K562 (cell line): ENCODE results near the gene RETREG2. TPM values are rescaled to one million over a fixed set of nuclear protein-coding genes. Genes with fewer than 3 reads are reported as not detected.

Experiments
- HDAC1 ChIP-seq, 2 experiments: fragments of 450-650 bp; IDR thresholded peaks; 2 replicates each; pipeline ENCODE4 v1.6.1; 2016 to 2017; ENCODE audit warnings: inconsistent platforms in 1 of 2, mild to moderate bottlenecking in 1 of 2, moderate library complexity in 1 of 2
- TCFL5 ChIP-seq: fragments of 250-450 bp; sonication (Bioruptor Pico); conservative IDR thresholded peaks from 2 replicates; pipeline ENCODE4 v1.6.1; 2021; ENCODE audit warnings: mild to moderate bottlenecking, moderate library complexity, matching md5 sums
- TRIM28 ChIP-seq: fragments of 450-650 bp; IDR thresholded peaks from 2 replicates; pipeline ENCODE4 v1.6.1; 2017
- ZNF668 ChIP-seq: fragments of 250-450 bp; sonication (Bioruptor Pico); IDR thresholded peaks from 2 replicates; pipeline ENCODE4 v1.8.0; 2022; ENCODE audit warnings: mild to moderate bottlenecking, inconsistent platforms
- polyA plus RNA-seq, 8 experiments: library from polyadenylated mRNA; depleted of rRNA in 4 of 8; stranded (reverse) in 5 of 8; unstranded in 3 of 8; fragments of >200 nt; fragmentation: Nextera tagmentation in 2 of 8; fragmentation: Illumina TruSeq in 1 of 8; extraction: Ambion mirVana in 2 of 8; extraction: Trizol in 1 of 8; gene quantifications; 2 replicates each; pipeline versions ENCODE4 v1.2.1 to v1.2.3, GENCODE V29; 2011 to 2014; ENCODE audit warnings: inconsistent platforms in 1 of 8, missing spikeins in 1 of 8
- total RNA-seq, 7 experiments: library from RNA; depleted of rRNA in 6 of 7; stranded (reverse); fragments of >200 nt in 6 of 7; fragmentation: Illumina TruSeq in 2 of 7; extraction: Trizol in 2 of 7; gene quantifications; 2 replicates each; pipeline versions ENCODE4 v1.2.1 to v1.2.3, GENCODE V29; 2011 to 2021; ENCODE audit warnings: low replicate concordance in 1 of 7
- TF ChIP-seq, protein P1 (sequence below): sonication (generic); formaldehyde crosslinking; IDR thresholded peaks from 2 replicates; pipeline ENCODE4 v1.8.1; 2023; ENCODE audit warnings: missing genetic modification reagents, mild to moderate bottlenecking, borderline replicate concordance
- TF ChIP-seq, protein P2 (sequence below), 2 experiments: fragments of 450-650 bp in 1 of 2; IDR thresholded peaks; 2 replicates each; pipeline ENCODE4 v1.6.1; 2011 to 2017; ENCODE audit warnings: low read depth in 2 of 2, antibody characterized with exemption in 1 of 2, borderline replicate concordance in 1 of 2, low read length in 1 of 2, mild to moderate bottlenecking in 1 of 2, mixed read lengths in 1 of 2; ENCODE audit not compliant: control insufficient read depth in 1 of 2
- TF ChIP-seq, protein P3 (sequence below): fragments of 450-650 bp; IDR thresholded peaks from 2 replicates; pipeline ENCODE4 v1.6.1; 2016; ENCODE audit warnings: mild to moderate bottlenecking

Gene RETREG2
- total and polyA plus RNA-seq, 9 of the 15 experiments (the other 6 are each of a cell fraction or from before 2014, with no cell fraction given), result 4.9 to 40.1 (median 19.2) TPM

DNA sequence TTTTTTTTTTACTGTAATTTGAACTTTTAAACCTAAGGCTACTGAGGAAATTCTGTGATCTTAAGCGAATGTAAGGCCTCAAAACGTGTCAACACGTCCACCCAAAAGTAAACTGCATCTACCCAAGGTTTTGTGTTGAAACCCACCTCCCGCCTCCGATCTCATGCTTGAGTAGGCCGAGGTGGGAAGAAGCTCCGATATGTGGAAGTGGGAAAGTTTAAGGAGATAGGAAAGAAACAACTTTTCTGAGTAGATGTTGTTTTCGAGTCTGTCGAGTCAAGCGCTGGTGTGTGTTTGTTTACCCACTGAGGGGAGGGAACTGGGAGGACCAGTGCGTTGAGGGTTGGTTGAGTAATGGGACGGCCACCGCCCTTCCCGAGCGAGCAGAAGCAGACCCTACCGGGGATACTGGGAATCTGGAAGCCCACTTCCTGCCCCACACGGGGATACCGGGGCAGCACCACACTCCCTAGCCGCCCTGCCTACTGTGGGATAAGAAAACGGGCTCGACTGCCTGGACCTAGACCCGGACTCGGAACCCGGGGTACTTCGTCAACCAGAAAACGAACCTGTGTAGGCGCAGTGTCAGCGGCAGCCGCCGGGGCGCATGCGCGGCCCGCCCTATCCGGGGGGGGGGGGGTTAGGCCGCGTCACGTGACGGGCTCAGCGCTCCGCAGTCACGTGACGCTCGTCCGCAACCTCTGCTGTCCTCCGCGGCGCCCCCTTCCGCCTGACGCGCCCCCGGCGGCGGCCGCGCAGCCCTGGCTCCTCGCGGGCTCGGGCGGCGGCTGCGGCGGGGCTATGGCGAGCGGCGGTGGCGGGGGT lies at the start of gene RETREG2 (continued):
- TF ChIP-seq, protein P1, sequence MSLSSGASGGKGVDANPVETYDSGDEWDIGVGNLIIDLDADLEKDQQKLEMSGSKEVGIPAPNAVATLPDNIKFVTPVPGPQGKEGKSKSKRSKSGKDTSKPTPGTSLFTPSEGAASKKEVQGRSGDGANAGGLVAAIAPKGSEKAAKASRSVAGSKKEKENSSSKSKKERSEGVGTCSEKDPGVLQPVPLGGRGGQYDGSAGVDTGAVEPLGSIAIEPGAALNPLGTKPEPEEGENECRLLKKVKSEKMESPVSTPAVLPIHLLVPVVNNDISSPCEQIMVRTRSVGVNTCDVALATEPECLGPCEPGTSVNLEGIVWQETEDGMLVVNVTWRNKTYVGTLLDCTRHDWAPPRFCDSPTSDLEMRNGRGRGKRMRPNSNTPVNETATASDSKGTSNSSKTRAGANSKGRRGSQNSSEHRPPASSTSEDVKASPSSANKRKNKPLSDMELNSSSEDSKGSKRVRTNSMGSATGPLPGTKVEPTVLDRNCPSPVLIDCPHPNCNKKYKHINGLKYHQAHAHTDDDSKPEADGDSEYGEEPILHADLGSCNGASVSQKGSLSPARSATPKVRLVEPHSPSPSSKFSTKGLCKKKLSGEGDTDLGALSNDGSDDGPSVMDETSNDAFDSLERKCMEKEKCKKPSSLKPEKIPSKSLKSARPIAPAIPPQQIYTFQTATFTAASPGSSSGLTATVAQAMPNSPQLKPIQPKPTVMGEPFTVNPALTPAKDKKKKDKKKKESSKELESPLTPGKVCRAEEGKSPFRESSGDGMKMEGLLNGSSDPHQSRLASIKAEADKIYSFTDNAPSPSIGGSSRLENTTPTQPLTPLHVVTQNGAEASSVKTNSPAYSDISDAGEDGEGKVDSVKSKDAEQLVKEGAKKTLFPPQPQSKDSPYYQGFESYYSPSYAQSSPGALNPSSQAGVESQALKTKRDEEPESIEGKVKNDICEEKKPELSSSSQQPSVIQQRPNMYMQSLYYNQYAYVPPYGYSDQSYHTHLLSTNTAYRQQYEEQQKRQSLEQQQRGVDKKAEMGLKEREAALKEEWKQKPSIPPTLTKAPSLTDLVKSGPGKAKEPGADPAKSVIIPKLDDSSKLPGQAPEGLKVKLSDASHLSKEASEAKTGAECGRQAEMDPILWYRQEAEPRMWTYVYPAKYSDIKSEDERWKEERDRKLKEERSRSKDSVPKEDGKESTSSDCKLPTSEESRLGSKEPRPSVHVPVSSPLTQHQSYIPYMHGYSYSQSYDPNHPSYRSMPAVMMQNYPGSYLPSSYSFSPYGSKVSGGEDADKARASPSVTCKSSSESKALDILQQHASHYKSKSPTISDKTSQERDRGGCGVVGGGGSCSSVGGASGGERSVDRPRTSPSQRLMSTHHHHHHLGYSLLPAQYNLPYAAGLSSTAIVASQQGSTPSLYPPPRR, result no peak
- TF ChIP-seq, protein P2, sequence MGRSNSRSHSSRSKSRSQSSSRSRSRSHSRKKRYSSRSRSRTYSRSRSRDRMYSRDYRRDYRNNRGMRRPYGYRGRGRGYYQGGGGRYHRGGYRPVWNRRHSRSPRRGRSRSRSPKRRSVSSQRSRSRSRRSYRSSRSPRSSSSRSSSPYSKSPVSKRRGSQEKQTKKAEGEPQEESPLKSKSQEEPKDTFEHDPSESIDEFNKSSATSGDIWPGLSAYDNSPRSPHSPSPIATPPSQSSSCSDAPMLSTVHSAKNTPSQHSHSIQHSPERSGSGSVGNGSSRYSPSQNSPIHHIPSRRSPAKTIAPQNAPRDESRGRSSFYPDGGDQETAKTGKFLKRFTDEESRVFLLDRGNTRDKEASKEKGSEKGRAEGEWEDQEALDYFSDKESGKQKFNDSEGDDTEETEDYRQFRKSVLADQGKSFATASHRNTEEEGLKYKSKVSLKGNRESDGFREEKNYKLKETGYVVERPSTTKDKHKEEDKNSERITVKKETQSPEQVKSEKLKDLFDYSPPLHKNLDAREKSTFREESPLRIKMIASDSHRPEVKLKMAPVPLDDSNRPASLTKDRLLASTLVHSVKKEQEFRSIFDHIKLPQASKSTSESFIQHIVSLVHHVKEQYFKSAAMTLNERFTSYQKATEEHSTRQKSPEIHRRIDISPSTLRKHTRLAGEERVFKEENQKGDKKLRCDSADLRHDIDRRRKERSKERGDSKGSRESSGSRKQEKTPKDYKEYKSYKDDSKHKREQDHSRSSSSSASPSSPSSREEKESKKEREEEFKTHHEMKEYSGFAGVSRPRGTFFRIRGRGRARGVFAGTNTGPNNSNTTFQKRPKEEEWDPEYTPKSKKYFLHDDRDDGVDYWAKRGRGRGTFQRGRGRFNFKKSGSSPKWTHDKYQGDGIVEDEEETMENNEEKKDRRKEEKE (IDR thresholded peaks at IDR 0.05; ENCODE audit: borderline replicate concordance in 1 of 2, control insufficient read depth in 1 of 2, low read depth in 2 of 2, low read length in 1 of 2), result no peak
- TF ChIP-seq, protein P3, sequence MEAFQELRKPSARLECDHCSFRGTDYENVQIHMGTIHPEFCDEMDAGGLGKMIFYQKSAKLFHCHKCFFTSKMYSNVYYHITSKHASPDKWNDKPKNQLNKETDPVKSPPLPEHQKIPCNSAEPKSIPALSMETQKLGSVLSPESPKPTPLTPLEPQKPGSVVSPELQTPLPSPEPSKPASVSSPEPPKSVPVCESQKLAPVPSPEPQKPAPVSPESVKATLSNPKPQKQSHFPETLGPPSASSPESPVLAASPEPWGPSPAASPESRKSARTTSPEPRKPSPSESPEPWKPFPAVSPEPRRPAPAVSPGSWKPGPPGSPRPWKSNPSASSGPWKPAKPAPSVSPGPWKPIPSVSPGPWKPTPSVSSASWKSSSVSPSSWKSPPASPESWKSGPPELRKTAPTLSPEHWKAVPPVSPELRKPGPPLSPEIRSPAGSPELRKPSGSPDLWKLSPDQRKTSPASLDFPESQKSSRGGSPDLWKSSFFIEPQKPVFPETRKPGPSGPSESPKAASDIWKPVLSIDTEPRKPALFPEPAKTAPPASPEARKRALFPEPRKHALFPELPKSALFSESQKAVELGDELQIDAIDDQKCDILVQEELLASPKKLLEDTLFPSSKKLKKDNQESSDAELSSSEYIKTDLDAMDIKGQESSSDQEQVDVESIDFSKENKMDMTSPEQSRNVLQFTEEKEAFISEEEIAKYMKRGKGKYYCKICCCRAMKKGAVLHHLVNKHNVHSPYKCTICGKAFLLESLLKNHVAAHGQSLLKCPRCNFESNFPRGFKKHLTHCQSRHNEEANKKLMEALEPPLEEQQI, result no peak
- TF ChIP-seq HDAC1 (IDR thresholded peaks at IDR 0.05) (peak in 1 of 2 experiments; percentile 51; a peak in 1 of 4 replicates), TRIM28 (peak; percentile 50; the same call in 1 of the 2 replicates), ZNF668 (CRISPR knock-in tag) (no peak), TCFL5 (CRISPR knock-in tag) (no peak)
